Activated naive CD8-positive, alpha-beta T cell treated with anti-CD3 and anti-CD28 coated beads for 36 hours (primary cell): ENCODE data around the gene RNF168. TPM values are rescaled to one million over a fixed set of nuclear protein-coding genes. Genes with fewer than 3 reads are reported as not detected.
A peak's percentile ranks its signal among the peaks of the same experiment; 100 is the strongest.
"Not testable (repeated sequence)": the region's sequence is repeated elsewhere in the genome, so short reads cannot be mapped to it uniquely, and the experiment has no call there.

Source experiments
- DNase-seq: peaks from one replicate; pipeline ENCODE4 v3.0.0; 2021
- H3K27ac Mint-ChIP-seq: one replicate; pipeline ENCODE4 v1.8.0; 2022; ENCODE audit warnings: mild to moderate bottlenecking, moderate library complexity, mixed read lengths
- H3K27me3 Mint-ChIP-seq: one replicate; pipeline ENCODE4 v1.8.0; 2022; ENCODE audit warnings: mild to moderate bottlenecking, mixed read lengths
- H3K36me3 Mint-ChIP-seq: one replicate; pipeline ENCODE4 v1.8.0; 2021; ENCODE audit warnings: mild to moderate bottlenecking, mixed read lengths
- H3K4me1 Mint-ChIP-seq: one replicate; pipeline ENCODE4 v1.8.0; 2021; ENCODE audit warnings: mixed read lengths
- H3K4me3 Mint-ChIP-seq: one replicate; pipeline ENCODE4 v1.8.0; 2022; ENCODE audit warnings: mild to moderate bottlenecking, moderate library complexity, mixed read lengths
- H3K9me3 Mint-ChIP-seq: one replicate; pipeline ENCODE4 v1.8.0; 2022; ENCODE audit warnings: mixed read lengths
- total RNA-seq, 2 experiments: library from RNA; stranded (reverse); gene quantifications; one replicate each; pipeline ENCODE4 v1.2.3, GENCODE V29; 2021

Gene RNF168
- total RNA-seq, 2 experiments from 2014 or later, result 24.5 to 27.1 TPM

DNA sequence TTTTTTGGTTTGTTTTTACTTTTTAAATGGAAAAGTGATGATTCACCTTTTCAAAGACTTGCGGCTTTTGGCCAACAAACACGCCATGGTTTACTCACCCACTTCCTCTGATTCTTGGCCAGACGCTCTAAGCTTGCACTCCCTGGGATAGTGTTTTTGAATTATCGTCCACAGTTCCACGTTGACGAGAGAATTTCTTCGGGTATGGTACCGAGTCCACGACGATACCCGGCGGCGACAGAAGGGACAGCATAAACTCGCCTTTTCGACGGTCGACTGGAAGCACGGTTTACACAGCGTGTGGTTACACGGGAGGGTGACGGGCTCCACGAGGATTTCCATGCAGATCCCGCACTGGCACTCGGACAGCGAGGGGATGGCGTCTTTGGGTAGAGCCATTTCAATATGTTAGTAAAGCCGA, 783 bp downstream of the RNF168 start:
- Mint-ChIP-seq H3K9me3 (peaks cover 6% of the 10 kb centered on the region), H3K27ac (peak overlapping the region; percentile 100)

DNA sequence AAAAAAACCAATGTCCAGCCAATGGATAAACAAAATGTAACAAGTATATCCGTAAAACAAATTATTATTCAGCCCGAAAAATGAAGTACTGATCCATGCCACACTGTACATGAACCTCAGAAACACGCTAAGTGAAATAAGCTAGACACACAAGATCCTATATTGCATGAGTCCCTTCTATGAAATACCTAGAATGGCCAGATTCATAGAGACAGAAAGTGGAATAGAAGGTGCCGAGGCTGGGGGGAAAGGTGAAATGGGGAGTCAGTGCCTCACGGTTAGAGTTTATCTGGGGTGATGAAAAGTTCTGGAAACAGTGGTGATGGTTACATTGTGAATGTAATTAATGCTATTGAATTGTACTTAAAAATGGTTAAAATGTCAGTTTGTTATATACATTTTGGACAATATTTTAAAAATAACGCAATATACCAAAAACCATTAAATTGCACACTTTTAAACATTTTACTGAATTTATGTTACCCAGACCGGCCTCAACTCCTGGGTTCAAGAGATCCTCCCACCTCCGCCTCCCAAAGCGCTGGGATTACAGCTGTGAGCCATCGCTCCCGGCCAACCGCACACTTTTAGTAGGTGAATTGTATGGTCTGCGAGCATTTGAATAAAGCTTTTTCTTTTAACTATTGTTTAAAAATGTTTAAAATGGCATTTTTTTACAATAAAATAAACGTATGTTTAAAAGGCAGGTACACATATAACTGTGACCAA, 2.1 kb downstream of the RNF168 start:
- Mint-ChIP-seq H3K4me3 (peak overlapping the region; percentile 100), H3K9me3 (peaks cover 2% of the 10 kb centered on the region), H3K27ac (peak overlapping the region; percentile 100), H3K27me3 (no peaks in the 10 kb centered on the region), H3K4me1 (peaks cover 33% of the 10 kb centered on the region), H3K36me3 (peaks cover 40% of the 10 kb centered on the region)
- DNase-seq, result peak; percentile 28

More for the DNA sequence above, 783 bp downstream of the RNF168 start:
- peaks cover 39% of the 10 kb centered on the region for H3K36me3 Mint-ChIP-seq
- H3K4me1 Mint-ChIP-seq, result peaks cover 31% of the 10 kb centered on the region
- peak; percentile 66 for DNase-seq
- no peaks in the 10 kb centered on the region for H3K27me3 Mint-ChIP-seq
- H3K4me3 Mint-ChIP-seq, result peak overlapping the region; percentile 100

DNA sequence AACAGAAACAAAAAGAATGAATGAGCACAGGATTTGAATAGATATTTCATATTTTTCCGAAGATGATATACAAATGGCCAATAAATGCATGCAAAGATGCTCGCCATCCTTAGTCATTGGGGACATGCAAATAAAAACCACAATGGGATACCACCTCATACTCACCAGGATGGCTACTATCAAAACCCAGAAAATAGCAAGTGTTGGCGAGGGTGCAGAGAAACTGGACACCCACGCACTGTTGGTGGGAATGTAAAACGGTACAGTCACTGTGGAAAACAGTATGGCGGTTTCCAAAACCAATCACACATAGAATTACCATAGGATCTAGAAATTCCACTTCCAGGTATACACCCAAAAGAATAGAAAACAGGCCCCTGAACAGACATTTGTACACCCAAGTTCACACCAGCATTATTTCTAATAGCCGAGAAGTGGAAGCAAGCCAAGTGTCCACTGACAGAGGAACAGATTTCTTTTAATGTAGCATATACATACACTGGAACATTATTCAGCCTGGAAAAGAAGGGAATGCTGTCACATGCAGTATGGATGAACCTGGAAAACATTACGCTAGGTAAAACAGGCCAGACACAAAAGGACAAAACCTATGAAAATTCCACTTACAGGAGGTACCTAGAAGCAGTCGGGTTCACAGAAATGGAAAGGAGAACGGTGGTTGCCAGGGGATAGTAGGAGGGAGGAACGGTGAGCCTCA, 3.6 kb downstream of the RNF168 start:
- H3K4me1 Mint-ChIP-seq, result peaks cover 42% of the 10 kb centered on the region
- DNase-seq, result no peak
- no peaks in the 10 kb centered on the region for H3K27me3 Mint-ChIP-seq
- peak overlapping the region; percentile 100 for H3K4me3 Mint-ChIP-seq
- H3K9me3 Mint-ChIP-seq, result no peaks in the 10 kb centered on the region
- peaks cover 51% of the 10 kb centered on the region for H3K36me3 Mint-ChIP-seq
- peak overlapping the region; percentile 100 for H3K27ac Mint-ChIP-seq

DNA sequence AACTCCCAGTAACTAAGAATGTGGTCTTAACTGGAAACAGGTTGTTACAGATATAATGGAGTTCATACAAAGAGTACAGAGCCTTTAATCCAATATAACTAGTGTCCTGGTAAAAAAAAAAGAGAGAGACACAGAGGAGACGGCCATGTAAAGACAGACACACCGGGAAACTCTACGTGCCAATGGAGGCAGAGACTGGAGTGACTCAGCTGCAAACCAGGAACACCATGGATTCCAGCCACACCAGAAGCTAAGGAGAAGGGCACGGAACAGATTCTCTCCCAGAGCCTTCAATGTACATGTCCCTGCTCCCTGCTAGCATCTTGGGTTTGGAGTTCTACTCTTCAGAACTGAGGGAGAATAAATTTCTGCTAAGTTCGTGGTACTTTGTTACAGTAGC, 4.5 kb downstream of the RNF168 start:
- peaks cover 45% of the 10 kb centered on the region for H3K4me1 Mint-ChIP-seq
- no peaks in the 10 kb centered on the region for H3K9me3 Mint-ChIP-seq
- DNase-seq, result no peak
- H3K36me3 Mint-ChIP-seq, result peaks cover 53% of the 10 kb centered on the region
- no peak overlapping the region for H3K27ac Mint-ChIP-seq
- H3K27me3 Mint-ChIP-seq, result no peaks in the 10 kb centered on the region
- H3K4me3 Mint-ChIP-seq, result peak overlapping the region; percentile 25

GRCh38 chr3:196498297-196498696, 5.3 kb downstream of the RNF168 start:
- peaks cover 43% of the 10 kb centered on the region for H3K4me1 Mint-ChIP-seq
- H3K4me3 Mint-ChIP-seq, result no peak overlapping the region
- no peaks in the 10 kb centered on the region for H3K27me3 Mint-ChIP-seq
- H3K36me3 Mint-ChIP-seq, result peaks cover 54% of the 10 kb centered on the region
- no peak for DNase-seq
- H3K9me3 Mint-ChIP-seq, result no peaks in the 10 kb centered on the region
- no peak overlapping the region for H3K27ac Mint-ChIP-seq

DNA sequence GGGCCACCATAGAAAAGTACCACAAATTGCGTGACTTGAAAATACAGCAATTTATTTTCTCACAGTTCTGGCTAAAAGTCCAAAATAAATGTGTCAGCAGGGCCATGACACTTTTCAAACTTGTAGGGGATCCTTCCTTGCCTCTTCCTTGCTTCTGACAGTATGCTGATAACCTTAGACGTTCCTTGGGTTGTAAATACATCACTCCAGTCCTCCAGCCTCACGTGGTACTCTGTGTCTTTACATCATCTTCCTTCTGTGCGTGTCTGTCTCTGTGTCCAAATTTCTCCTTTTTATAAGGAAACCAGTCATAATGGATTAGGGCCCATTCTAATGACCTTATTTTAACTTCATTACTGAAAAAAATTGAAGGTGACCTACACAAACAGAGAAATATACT, 7.4 kb downstream of the RNF168 start:
- no peaks in the 10 kb centered on the region for H3K9me3 Mint-ChIP-seq
- peaks cover 46% of the 10 kb centered on the region for H3K4me1 Mint-ChIP-seq
- H3K27me3 Mint-ChIP-seq, result no peaks in the 10 kb centered on the region
- H3K27ac Mint-ChIP-seq, result no peak overlapping the region
- H3K4me3 Mint-ChIP-seq, result no peak overlapping the region
- peaks cover 50% of the 10 kb centered on the region for H3K36me3 Mint-ChIP-seq
- DNase-seq, result no peak

- no peaks in the 10 kb centered on the region for H3K9me3 Mint-ChIP-seq
- H3K27me3 Mint-ChIP-seq, result no peaks in the 10 kb centered on the region
- peaks cover 31% of the 10 kb centered on the region for H3K4me1 Mint-ChIP-seq
- peaks cover 26% of the 10 kb centered on the region for H3K36me3 Mint-ChIP-seq
- DNase-seq, result no peak
- no peak overlapping the region for H3K27ac Mint-ChIP-seq
- H3K4me3 Mint-ChIP-seq, result no peak overlapping the region
These were observed 10.3 kb downstream of the RNF168 start for GRCh38 chr3:196493292-196493691.

- Mint-ChIP-seq H3K36me3 (peaks cover 23% of the 10 kb centered on the region), H3K4me1 (peaks cover 27% of the 10 kb centered on the region), H3K27me3 (no peaks in the 10 kb centered on the region), H3K27ac (no peak overlapping the region), H3K4me3 (no peak overlapping the region), H3K9me3 (no peaks in the 10 kb centered on the region)
- no peak for DNase-seq
These were observed 11.5 kb downstream of the RNF168 start for GRCh38 chr3:196492080-196492479.

- no peaks in the 10 kb centered on the region for H3K9me3 Mint-ChIP-seq
- no peak overlapping the region for H3K27ac Mint-ChIP-seq
- DNase-seq, result no peak
- peaks cover 15% of the 10 kb centered on the region for H3K36me3 Mint-ChIP-seq
- H3K4me3 Mint-ChIP-seq, result no peak overlapping the region
- no peaks in the 10 kb centered on the region for H3K27me3 Mint-ChIP-seq
- peaks cover 20% of the 10 kb centered on the region for H3K4me1 Mint-ChIP-seq
These were observed 13.8 kb downstream of the RNF168 start for GRCh38 chr3:196489747-196490146.

GRCh38 chr3:196486263-196486662, 17.3 kb downstream of the RNF168 start:
- no peak overlapping the region for H3K27ac Mint-ChIP-seq
- DNase-seq, result no peak
- H3K36me3 Mint-ChIP-seq, result peaks cover 16% of the 10 kb centered on the region
- H3K4me3 Mint-ChIP-seq, result no peak overlapping the region
- no peaks in the 10 kb centered on the region for H3K27me3 Mint-ChIP-seq
- no peaks in the 10 kb centered on the region for H3K9me3 Mint-ChIP-seq
- peaks cover 11% of the 10 kb centered on the region for H3K4me1 Mint-ChIP-seq

GRCh38 chr3:196477678-196478077, 25.9 kb downstream of the RNF168 start:
- H3K4me3 Mint-ChIP-seq, result no peak overlapping the region
- DNase-seq, result no peak
- no peak overlapping the region for H3K27ac Mint-ChIP-seq
- H3K36me3 Mint-ChIP-seq, result peaks cover 10% of the 10 kb centered on the region
- no peaks in the 10 kb centered on the region for H3K4me1 Mint-ChIP-seq
- H3K27me3 Mint-ChIP-seq, result no peaks in the 10 kb centered on the region
- H3K9me3 Mint-ChIP-seq, result no peaks in the 10 kb centered on the region

GRCh38 chr3:196472286-196472685, 31.3 kb downstream of the RNF168 start:
- Mint-ChIP-seq H3K4me1 (peaks cover 4% of the 10 kb centered on the region), H3K4me3 (no peak overlapping the region), H3K9me3 (no peaks in the 10 kb centered on the region), H3K36me3 (peaks cover 12% of the 10 kb centered on the region), H3K27me3 (no peaks in the 10 kb centered on the region), H3K27ac (no peak overlapping the region)
- no peak for DNase-seq

DNA sequence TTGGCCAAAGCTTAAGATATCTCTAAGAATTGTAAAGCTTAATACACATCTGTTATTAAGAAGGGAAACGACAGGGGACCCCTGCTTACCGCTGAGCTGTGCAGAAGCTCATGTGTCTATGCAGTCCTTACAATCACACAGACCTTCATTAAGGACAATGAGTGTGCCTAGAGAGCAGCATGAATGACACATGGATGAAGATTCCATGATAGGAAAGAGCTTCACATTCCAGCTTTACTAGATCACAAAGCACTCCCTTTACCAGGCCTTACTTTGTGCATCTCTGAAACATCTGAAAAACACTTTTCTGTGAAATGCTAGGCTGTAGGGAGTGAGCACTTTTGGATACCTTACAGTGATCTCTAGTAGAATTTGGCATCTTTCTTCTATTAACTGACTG, 32.0 kb downstream of the RNF168 start:
- H3K4me1 Mint-ChIP-seq, result peaks cover 4% of the 10 kb centered on the region
- no peak overlapping the region for H3K4me3 Mint-ChIP-seq
- peaks cover 12% of the 10 kb centered on the region for H3K36me3 Mint-ChIP-seq
- no peaks in the 10 kb centered on the region for H3K9me3 Mint-ChIP-seq
- no peaks in the 10 kb centered on the region for H3K27me3 Mint-ChIP-seq
- DNase-seq, result no peak
- H3K27ac Mint-ChIP-seq, result no peak overlapping the region

DNA sequence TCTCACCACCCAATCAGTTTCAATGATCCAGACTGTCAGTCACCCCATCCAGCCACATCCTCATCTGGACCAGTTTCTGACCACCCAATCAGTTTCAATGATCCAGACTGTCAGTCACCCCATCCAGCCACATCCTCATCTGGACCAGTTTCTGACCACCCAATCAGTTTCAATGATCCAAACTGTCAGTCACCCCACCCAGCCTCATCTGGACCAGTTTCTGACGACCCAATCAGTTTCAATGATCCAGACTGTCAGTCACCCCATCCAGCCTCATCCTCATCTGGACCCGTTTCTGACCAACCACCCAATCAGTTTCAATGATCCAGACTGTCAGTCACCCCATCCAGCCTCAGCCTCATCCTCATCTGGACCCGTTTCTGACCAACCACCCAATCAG, 33.4 kb downstream of the RNF168 start:
- H3K4me1 Mint-ChIP-seq, H3K9me3 Mint-ChIP-seq, H3K27ac Mint-ChIP-seq, H3K27me3 Mint-ChIP-seq, H3K4me3 Mint-ChIP-seq, DNase-seq: not testable (repeated sequence)
- peaks cover 13% of the 10 kb centered on the region for H3K36me3 Mint-ChIP-seq

- Mint-ChIP-seq H3K27ac (no peak overlapping the region), H3K27me3 (no peaks in the 10 kb centered on the region), H3K4me3 (no peak overlapping the region), H3K36me3 (peaks cover 12% of the 10 kb centered on the region), H3K4me1 (peaks cover 2% of the 10 kb centered on the region), H3K9me3 (peaks cover 17% of the 10 kb centered on the region)
- no peak for DNase-seq
These were observed 39.8 kb downstream of the RNF168 start for GRCh38 chr3:196463804-196464203.

- Mint-ChIP-seq H3K27me3 (no peaks in the 10 kb centered on the region), H3K4me1 (peaks cover 2% of the 10 kb centered on the region), H3K9me3 (peaks cover 17% of the 10 kb centered on the region), H3K27ac (no peak overlapping the region), H3K4me3 (no peak overlapping the region), H3K36me3 (peaks cover 12% of the 10 kb centered on the region)
- no peak for DNase-seq
These were observed 40.2 kb downstream of the RNF168 start for GRCh38 chr3:196463478-196463756.
